Ascending aorta (tissue), 2 donors: ENCODE data around the gene ZNF143. TPM values are rescaled to one million over a fixed set of nuclear protein-coding genes. Genes with fewer than 3 reads are reported as not detected.

Experiments used
- DNase-seq, 2 donors: peaks; one replicate each; pipeline ENCODE4 v3.0.0-alpha.2; 2019; ENCODE audit warnings: low spot score in 2 of 2
- H3K27ac ChIP-seq, 2 donors: fragments of 200-600 bp; sonication (generic); one replicate each; pipeline ENCODE4 v1.5.1; 2016 to 2017; ENCODE audit warnings: mild to moderate bottlenecking in 1 of 2
- H3K27me3 ChIP-seq: fragments of 200-600 bp; sonication (generic); one replicate; pipeline ENCODE4 v1.5.1; 2017
- H3K36me3 ChIP-seq, 2 donors: fragments of 200-600 bp; sonication (generic); one replicate each; pipeline ENCODE4 v1.5.1; 2016
- H3K4me1 ChIP-seq, 2 donors: fragments of 200-600 bp; sonication (generic); one replicate each; pipeline ENCODE4 v1.5.1; 2016 to 2017; ENCODE audit warnings: mild to moderate bottlenecking in 1 of 2
- H3K4me3 ChIP-seq, 2 donors: fragments of 200-600 bp; sonication (generic); one replicate each; pipeline ENCODE4 v1.5.1; 2016 to 2017; ENCODE audit warnings: mild to moderate bottlenecking in 1 of 2
- H3K9me3 ChIP-seq, 2 donors: fragments of 200-600 bp; sonication (generic); one replicate each; pipeline ENCODE4 v1.5.1; 2016
- intact Hi-C: fragments of 100-400 bp; cut with DNase I; formaldehyde crosslinking; loops from one replicate; pipeline ENCODE4 v1.15.1; 2023
- total RNA-seq: library from RNA; depleted of rRNA; stranded (reverse); fragments of >200 nt; gene quantifications from one replicate; pipeline ENCODE4 v1.1.0, GENCODE V29; 2016
- TF ChIP-seq, protein P1 (sequence below), 3 experiments: fragments of 200-600 bp in 2 of 3; fragments of 450-650 bp in 1 of 3; sonication (generic) in 2 of 3; IDR thresholded peaks; one replicate each; pipeline ENCODE4 v1.5.1; 2016 to 2019; ENCODE audit warnings: antibody characterized with exemption in 3 of 3, mild to moderate bottlenecking in 1 of 3, moderate library complexity in 1 of 3

The ZNF143 gene
- total RNA-seq, 1 donor from 2014 or later = 2.7 TPM

DNA sequence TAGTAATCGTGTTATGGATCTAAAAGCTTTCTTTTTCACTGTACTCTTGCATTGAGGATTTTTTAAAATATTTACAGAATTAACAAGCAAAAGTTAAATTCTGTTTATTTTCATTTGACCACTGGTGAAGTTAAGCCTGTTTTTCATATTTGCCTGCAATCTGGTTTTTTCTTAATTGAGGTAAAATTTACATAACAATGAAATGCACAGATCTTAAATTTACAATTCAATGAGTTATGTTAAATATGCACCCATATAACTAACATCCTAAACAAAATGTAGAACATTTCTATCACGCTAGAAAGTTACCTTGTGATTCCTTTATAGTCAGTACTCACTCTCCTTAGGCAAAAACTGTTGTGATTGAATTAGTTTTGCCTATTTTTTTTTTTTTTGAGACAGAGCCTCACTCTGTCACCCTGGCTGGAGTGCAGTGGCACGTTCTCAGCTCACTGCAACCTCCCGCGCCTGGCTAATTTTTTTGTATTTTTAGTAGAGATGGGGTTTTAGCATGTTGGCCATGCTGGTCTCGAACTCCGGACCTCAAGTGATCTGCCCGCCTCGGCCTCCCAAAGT, 58.1 kb downstream of the ZNF143 start:
- intact Hi-C loops = no loop called here
- Histone ChIP-seq H3K4me1 (no peaks in the 10 kb centered on the region), H3K27me3 (no peaks in the 10 kb centered on the region), H3K9me3 (no peaks in the 10 kb centered on the region), H3K36me3 (peaks cover 12 to 28% of the 10 kb centered on the region in 2 donors), H3K4me3 (no peak overlapping the region), H3K27ac (no peak overlapping the region)
- TF ChIP-seq, protein P1, sequence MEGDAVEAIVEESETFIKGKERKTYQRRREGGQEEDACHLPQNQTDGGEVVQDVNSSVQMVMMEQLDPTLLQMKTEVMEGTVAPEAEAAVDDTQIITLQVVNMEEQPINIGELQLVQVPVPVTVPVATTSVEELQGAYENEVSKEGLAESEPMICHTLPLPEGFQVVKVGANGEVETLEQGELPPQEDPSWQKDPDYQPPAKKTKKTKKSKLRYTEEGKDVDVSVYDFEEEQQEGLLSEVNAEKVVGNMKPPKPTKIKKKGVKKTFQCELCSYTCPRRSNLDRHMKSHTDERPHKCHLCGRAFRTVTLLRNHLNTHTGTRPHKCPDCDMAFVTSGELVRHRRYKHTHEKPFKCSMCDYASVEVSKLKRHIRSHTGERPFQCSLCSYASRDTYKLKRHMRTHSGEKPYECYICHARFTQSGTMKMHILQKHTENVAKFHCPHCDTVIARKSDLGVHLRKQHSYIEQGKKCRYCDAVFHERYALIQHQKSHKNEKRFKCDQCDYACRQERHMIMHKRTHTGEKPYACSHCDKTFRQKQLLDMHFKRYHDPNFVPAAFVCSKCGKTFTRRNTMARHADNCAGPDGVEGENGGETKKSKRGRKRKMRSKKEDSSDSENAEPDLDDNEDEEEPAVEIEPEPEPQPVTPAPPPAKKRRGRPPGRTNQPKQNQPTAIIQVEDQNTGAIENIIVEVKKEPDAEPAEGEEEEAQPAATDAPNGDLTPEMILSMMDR (IDR thresholded peaks at IDR 0.05) = no peak
- peak in 1 of 2 donors; percentile 31 for DNase-seq

- intact Hi-C loops = no loop called here
- peaks cover 4 to 14% of the 10 kb centered on the region in 2 donors for H3K4me1 ChIP-seq
- no peaks in the 10 kb centered on the region for H3K9me3 ChIP-seq
- DNase-seq = no peak
- no peak overlapping the region for H3K27ac ChIP-seq
- TF ChIP-seq, protein P1 (IDR thresholded peaks at IDR 0.05) = no peak
- no peaks in the 10 kb centered on the region for H3K27me3 ChIP-seq
- H3K36me3 ChIP-seq = no peaks in the 10 kb centered on the region
- no peak overlapping the region for H3K4me3 ChIP-seq
These were observed 63.2 kb downstream of the ZNF143 start for GRCh38 chr11:9524001-9524400.

GRCh38 chr11:9525116-9525515, 64.3 kb downstream of the ZNF143 start:
- TF ChIP-seq, protein P1 (IDR thresholded peaks at IDR 0.05) = no peak
- Histone ChIP-seq H3K4me3 (no peak overlapping the region), H3K4me1 (peaks cover 10 to 22% of the 10 kb centered on the region in 2 donors), H3K27ac (no peak overlapping the region), H3K9me3 (no peaks in the 10 kb centered on the region), H3K27me3 (no peaks in the 10 kb centered on the region), H3K36me3 (no peaks in the 10 kb centered on the region)
- intact Hi-C loops = no loop called here
- no peak for DNase-seq

DNA sequence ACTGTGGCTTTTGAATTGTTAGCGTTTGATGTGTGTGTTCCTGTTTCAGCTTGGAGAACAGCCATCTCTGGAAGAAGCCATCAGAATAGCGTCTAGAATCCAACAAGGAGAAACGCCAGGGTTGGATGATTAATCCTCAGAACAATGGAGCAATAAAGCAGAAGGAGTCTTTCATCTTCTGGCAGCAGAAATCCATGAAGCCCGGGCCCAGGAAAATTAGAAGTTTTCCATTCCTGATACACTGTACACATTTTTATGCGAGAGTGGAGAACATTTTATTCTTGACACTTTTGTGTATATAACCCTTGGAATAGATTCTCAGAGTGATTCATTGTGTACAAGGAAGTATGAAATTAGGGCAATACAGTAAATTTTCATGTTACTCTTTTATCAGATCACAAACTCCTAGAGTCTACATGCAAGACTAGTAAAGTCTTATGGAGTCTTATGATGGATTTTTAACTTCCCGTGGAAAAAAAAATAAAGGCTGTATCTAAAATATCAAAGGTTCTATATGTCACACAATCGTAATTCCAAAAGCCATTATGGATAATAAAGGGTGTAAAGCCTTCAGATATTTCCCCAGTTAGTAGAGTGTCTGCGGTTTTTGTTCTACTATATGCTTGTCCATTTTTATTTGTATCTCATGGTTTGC, 66.8 kb downstream of the ZNF143 start:
- TF ChIP-seq, protein P1 (IDR thresholded peaks at IDR 0.05) = no peak
- peak in 1 of 2 donors; percentile 77 for DNase-seq

GRCh38 chr11:9528136-9528501, 67.3 kb downstream of the ZNF143 start:
- H3K27me3 ChIP-seq = no peaks in the 10 kb centered on the region
- peaks cover 10 to 28% of the 10 kb centered on the region in 2 donors for H3K4me1 ChIP-seq
- intact Hi-C loops = no loop called here
- H3K27ac ChIP-seq = peak overlapping the region; percentile 65 to 81
- no peaks in the 10 kb centered on the region for H3K36me3 ChIP-seq
- TF ChIP-seq, protein P1 (IDR thresholded peaks at IDR 0.05) = no peak
- DNase-seq = no peak
- H3K4me3 ChIP-seq = no peak overlapping the region
- no peaks in the 10 kb centered on the region for H3K9me3 ChIP-seq

More for the DNA sequence above, 66.8 kb downstream of the ZNF143 start:
- intact Hi-C loops = no loop called here
- Histone ChIP-seq H3K36me3 (no peaks in the 10 kb centered on the region), H3K4me3 (peak overlapping the region in 1 of 2 donors; percentile 37), H3K4me1 (peaks cover 10 to 23% of the 10 kb centered on the region in 2 donors), H3K27me3 (no peaks in the 10 kb centered on the region), H3K9me3 (no peaks in the 10 kb centered on the region), H3K27ac (peak overlapping the region; percentile 65 to 81)
